ENCODE measurements around the gene RNF114. TPM values are rescaled to one million over a fixed set of nuclear protein-coding genes. Genes with fewer than 3 reads are reported as not detected.

Gene RNF114
- total RNA-seq, 4 donors from 2014 or later, result 65.2 to 142 (median 78.1) TPM

- no peak for DNase-seq (ENCODE audit: extremely low spot score)
- TF ChIP-seq CTCF (IDR thresholded peaks at IDR 0.05) (peak; percentile 54 to 76 (median 62)), POLR2A (IDR thresholded peaks at IDR 0.05; ENCODE audit: low read depth) (no peak)
- intact Hi-C loops (cut with DNase I), result loop anchor here (2.0 kb wide), 1 partner anchor 278 kb away; no protein-coding TSS in a partner anchor
These were observed 47.8 kb upstream of the RNF114 start for GRCh38 chr20:49888212-49889000.

GRCh38 chr20:49889001-49889934 lies 46.9 kb upstream of the RNF114 start:
- Histone ChIP-seq H3K27ac (replicated peaks in 1 of 4) (peak overlapping the region in 1 of 4 donors; percentile 71), H3K27me3 (no peaks in the 10 kb centered on the region), H3K4me1 (peaks cover 56 to 69% (median 62%) of the 10 kb centered on the region in 4 donors), H3K9me3 (no peaks in the 10 kb centered on the region), H3K36me3 (peaks cover 4 to 58% (median 43%) of the 10 kb centered on the region in 4 donors), H3K4me3 (no peak overlapping the region)
- intact Hi-C loops (cut with DNase I), result loop anchor here (2.0 kb wide), 1 partner anchor 278 kb away; no protein-coding TSS in a partner anchor
- TF ChIP-seq POLR2A (IDR thresholded peaks at IDR 0.05; ENCODE audit: low read depth) (no peak), POLR2AphosphoS5 (IDR thresholded peaks at IDR 0.05) (no peak), EP300 (IDR thresholded peaks at IDR 0.05) (no peak), CTCF (IDR thresholded peaks at IDR 0.05) (no peak)
- no peak for DNase-seq (ENCODE audit: extremely low spot score)
- WGBS, result 77% methylated on average over 9 of the region's 9 CpGs

More at GRCh38 chr20:49888212-49889000, 47.8 kb upstream of the RNF114 start:
- 79% methylated on average over 12 of the region's 18 CpGs for WGBS
- Histone ChIP-seq H3K36me3 (peaks cover 6 to 66% (median 51%) of the 10 kb centered on the region in 4 donors), H3K27ac (replicated peaks in 1 of 4) (peak overlapping the region; percentile 44 to 71 (median 56)), H3K4me3 (no peak overlapping the region), H3K9me3 (no peaks in the 10 kb centered on the region), H3K4me1 (peaks cover 51 to 63% (median 56%) of the 10 kb centered on the region in 4 donors), H3K27me3 (no peaks in the 10 kb centered on the region)

- H3K27ac ChIP-seq (replicated peaks in 1 of 4), result no peak overlapping the region
- no peak for TF ChIP-seq POLR2AphosphoS5 (IDR thresholded peaks at IDR 0.05)
- peak in 1 of 3 experiments; percentile 5 for TF ChIP-seq CTCF (IDR thresholded peaks at IDR 0.05)
- H3K27me3 ChIP-seq, result no peaks in the 10 kb centered on the region
- H3K4me3 ChIP-seq, result no peak overlapping the region
- H3K9me3 ChIP-seq, result no peaks in the 10 kb centered on the region
- intact Hi-C loops (cut with DNase I), result loop anchor here (2.0 kb wide), 1 partner anchor 279 kb away; no protein-coding TSS in a partner anchor
- 69% methylated on average over 5 of the region's 9 CpGs for WGBS
- peaks cover 56 to 70% (median 62%) of the 10 kb centered on the region in 4 donors for H3K4me1 ChIP-seq
- peaks cover 4 to 51% (median 36%) of the 10 kb centered on the region in 4 donors for H3K36me3 ChIP-seq
- no peak for DNase-seq (ENCODE audit: extremely low spot score)
These were observed 46.3 kb upstream of the RNF114 start for GRCh38 chr20:49889935-49890333.

GRCh38 chr20:49890471-49891361 lies 45.5 kb upstream of the RNF114 start:
- H3K4me1 ChIP-seq, result peaks cover 56 to 70% (median 62%) of the 10 kb centered on the region in 4 donors
- TF ChIP-seq EP300 (IDR thresholded peaks at IDR 0.05) (no peak), POLR2AphosphoS5 (IDR thresholded peaks at IDR 0.05) (no peak), CTCF (IDR thresholded peaks at IDR 0.05) (no peak)
- no peak overlapping the region for H3K4me3 ChIP-seq
- no peaks in the 10 kb centered on the region for H3K9me3 ChIP-seq
- WGBS, result 55% methylated on average over 14 of the region's 21 CpGs
- intact Hi-C loops (cut with DNase I), result no loop called here
- no peaks in the 10 kb centered on the region for H3K27me3 ChIP-seq
- DNase-seq (ENCODE audit: extremely low spot score), result no peak
- H3K27ac ChIP-seq (replicated peaks in 1 of 4), result no peak overlapping the region
- peaks cover 4 to 43% (median 28%) of the 10 kb centered on the region in 4 donors for H3K36me3 ChIP-seq
